DND-41 (cell line): ENCODE measurements around the gene ANTKMT.

ENCODE experiments used
- ATAC-seq: fragments of 200-7000 bp; cut with Tn5 transposase; 3 replicates; pipeline ENCODE4 v1.9.1; 2021; ENCODE audit warnings: low read depth; ENCODE audit not compliant: insufficient read depth
- DNase-seq: peaks from one replicate; pipeline ENCODE4 v3.0.0-alpha.2; 2020
- H2AFZ ChIP-seq: 2 replicates; pipeline ENCODE4 v1.6.0; 2012; ENCODE audit warnings: low read depth, low read length
- H3K27ac ChIP-seq: 2 replicates; pipeline ENCODE4 v1.5.1; 2012; ENCODE audit warnings: low read length, inconsistent platforms
- H3K27me3 ChIP-seq: fragments of 200-600 bp; sonication (generic); 2 replicates; pipeline ENCODE4 v1.6.0; 2012; ENCODE audit warnings: low read length, mild to moderate bottlenecking, inconsistent platforms; ENCODE audit not compliant: insufficient read depth, poor library complexity
- H3K36me3 ChIP-seq: 2 replicates; pipeline ENCODE4 v1.5.1; 2012; ENCODE audit warnings: low read length, inconsistent platforms; ENCODE audit not compliant: insufficient read depth
- H3K4me1 ChIP-seq: 2 replicates; pipeline ENCODE4 v1.5.1; 2012; ENCODE audit warnings: mild to moderate bottlenecking, low read length; ENCODE audit not compliant: insufficient read depth
- H3K4me2 ChIP-seq: 2 replicates; pipeline ENCODE4 v1.6.0; 2012; ENCODE audit warnings: mild to moderate bottlenecking, moderate library complexity, low read length, inconsistent platforms; ENCODE audit not compliant: insufficient read depth
- H3K4me3 ChIP-seq, 2 experiments: fragments of 200-600 bp in 1 of 2; shearing (Covaris generic) in 1 of 2; 2 replicates each; pipeline ENCODE4 v1.5.1; 2012 to 2016; ENCODE audit warnings: inconsistent platforms in 2 of 2, low read length in 2 of 2, mild to moderate bottlenecking in 2 of 2, low read depth in 1 of 2, moderate library complexity in 1 of 2
- H3K79me2 ChIP-seq: 2 replicates; pipeline ENCODE4 v1.6.0; 2012; ENCODE audit warnings: low read length, inconsistent platforms; ENCODE audit not compliant: insufficient read depth
- H3K9ac ChIP-seq: 2 replicates; pipeline ENCODE4 v1.6.0; 2012; ENCODE audit warnings: low read depth, mild to moderate bottlenecking, inconsistent platforms, low read length, moderate library complexity
- H3K9me3 ChIP-seq: 2 replicates; pipeline ENCODE4 v1.5.1; 2012; ENCODE audit warnings: low read length, moderate library complexity, mild to moderate bottlenecking, inconsistent platforms; ENCODE audit not compliant: insufficient read depth, severe bottlenecking
- H4K20me1 ChIP-seq: 2 replicates; pipeline ENCODE4 v1.6.0; 2012; ENCODE audit warnings: low read length; ENCODE audit not compliant: insufficient read depth
- CTCF ChIP-seq: IDR thresholded peaks from 2 replicates; pipeline ENCODE4 v1.5.1; 2012; ENCODE audit warnings: borderline replicate concordance, low read length, moderate library complexity, mild to moderate bottlenecking; ENCODE audit not compliant: poor library complexity, severe bottlenecking; ENCODE audit errors: extremely low read depth
- EZH2 ChIP-seq: IDR thresholded peaks from 3 replicates; pipeline ENCODE4 v1.6.1; 2012; ENCODE audit warnings: borderline replicate concordance, low read depth, mild to moderate bottlenecking, moderate library complexity, low read length, inconsistent platforms; ENCODE audit not compliant: severe bottlenecking

Gene ANTKMT

GRCh38 chr16:680967-681745 lies 39.8 kb upstream of the ANTKMT start:
- Histone ChIP-seq H3K9me3 (no peaks in the 10 kb centered on the region), H3K4me3 (peak overlapping the region; percentile 42 to 98; a peak in 3 of 4 replicates), H3K27ac (peak overlapping the region; percentile 76), H3K9ac (peak overlapping the region; percentile 82), H4K20me1 (peaks cover 47% of the 10 kb centered on the region), H3K36me3 (peaks cover 49% of the 10 kb centered on the region), H3K4me1 (peaks cover 66% of the 10 kb centered on the region), H2AFZ (no peak overlapping the region), H3K4me2 (peak overlapping the region; percentile 99), H3K27me3 (no peaks in the 10 kb centered on the region), H3K79me2 (peaks cover 37% of the 10 kb centered on the region)
- ATAC-seq (no peak), DNase-seq (no peak)
- TF ChIP-seq EZH2 (no peak), CTCF (no peak)

DNA sequence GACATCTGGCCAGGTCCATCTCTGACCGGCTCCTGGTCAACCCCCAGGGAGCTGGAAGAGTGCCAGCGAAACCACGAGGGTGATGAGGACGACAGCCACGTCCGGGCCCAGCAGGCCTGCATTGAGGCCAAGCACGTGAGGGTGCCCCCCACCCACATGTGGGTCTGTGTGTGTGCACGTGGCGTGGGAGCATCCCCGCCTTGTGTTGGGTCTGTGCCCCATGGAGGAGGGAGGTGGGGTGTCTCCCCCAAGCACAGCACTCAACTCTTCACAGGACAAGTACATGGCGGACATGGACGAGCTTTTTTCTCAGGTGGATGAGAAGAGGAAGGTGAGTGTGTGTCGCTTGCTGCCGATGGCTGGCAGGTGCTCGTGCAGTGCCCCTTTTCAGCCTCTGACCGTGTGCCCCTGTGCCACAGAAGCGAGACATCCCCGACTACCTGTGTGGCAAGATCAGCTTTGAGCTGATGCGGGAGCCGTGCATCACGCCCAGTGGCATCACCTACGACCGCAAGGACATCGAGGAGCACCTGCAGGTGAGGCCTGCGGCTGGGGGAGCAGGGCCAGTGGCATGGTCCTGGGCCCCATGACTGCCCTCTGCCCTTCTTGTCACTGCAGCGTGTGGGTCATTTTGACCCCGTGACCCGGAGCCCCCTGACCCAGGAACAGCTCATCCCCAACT lies 39.1 kb upstream of the ANTKMT start:
- Histone ChIP-seq H4K20me1 (peaks cover 44% of the 10 kb centered on the region), H3K27ac (no peak overlapping the region), H3K27me3 (no peaks in the 10 kb centered on the region), H3K4me1 (peaks cover 67% of the 10 kb centered on the region), H2AFZ (no peak overlapping the region), H3K79me2 (peaks cover 37% of the 10 kb centered on the region), H3K4me3 (peak overlapping the region in 1 of 2 experiments; percentile 98; a peak in 3 of 4 replicates), H3K9ac (peak overlapping the region; percentile 82), H3K36me3 (peaks cover 56% of the 10 kb centered on the region), H3K4me2 (peak overlapping the region; percentile 99), H3K9me3 (no peaks in the 10 kb centered on the region)
- no peak for ATAC-seq
- TF ChIP-seq CTCF (no peak), EZH2 (no peak)
- no peak for DNase-seq

- Histone ChIP-seq H3K4me1 (peaks cover 69% of the 10 kb centered on the region), H2AFZ (no peak overlapping the region), H3K4me2 (peak overlapping the region; percentile 99), H3K79me2 (peaks cover 41% of the 10 kb centered on the region), H3K9me3 (no peaks in the 10 kb centered on the region), H3K4me3 (peak overlapping the region; percentile 61 to 98; a peak in 3 of 4 replicates), H3K27ac (peak overlapping the region; percentile 77; the same call in 1 of the 2 replicates), H3K27me3 (no peaks in the 10 kb centered on the region), H3K9ac (peak overlapping the region; percentile 85), H3K36me3 (peaks cover 65% of the 10 kb centered on the region), H4K20me1 (peaks cover 48% of the 10 kb centered on the region)
- TF ChIP-seq CTCF (no peak), EZH2 (no peak)
- ATAC-seq (no peak), DNase-seq (no peak)
These were observed 38.2 kb upstream of the ANTKMT start for GRCh38 chr16:682493-683395.
